NK-92 (cell line): ENCODE data around the gene ZNF66.
"Not testable (repeated sequence)": the region's sequence is repeated elsewhere in the genome, so short reads cannot be mapped to it uniquely, and the experiment has no call there.

ENCODE experiments used
- DNase-seq: peaks from one replicate; lab custom pipeline; 2025; ENCODE audit not compliant: unreplicated experiment; lab: John Stamatoyannopoulos, UW

ZNF66 gene

DNA sequence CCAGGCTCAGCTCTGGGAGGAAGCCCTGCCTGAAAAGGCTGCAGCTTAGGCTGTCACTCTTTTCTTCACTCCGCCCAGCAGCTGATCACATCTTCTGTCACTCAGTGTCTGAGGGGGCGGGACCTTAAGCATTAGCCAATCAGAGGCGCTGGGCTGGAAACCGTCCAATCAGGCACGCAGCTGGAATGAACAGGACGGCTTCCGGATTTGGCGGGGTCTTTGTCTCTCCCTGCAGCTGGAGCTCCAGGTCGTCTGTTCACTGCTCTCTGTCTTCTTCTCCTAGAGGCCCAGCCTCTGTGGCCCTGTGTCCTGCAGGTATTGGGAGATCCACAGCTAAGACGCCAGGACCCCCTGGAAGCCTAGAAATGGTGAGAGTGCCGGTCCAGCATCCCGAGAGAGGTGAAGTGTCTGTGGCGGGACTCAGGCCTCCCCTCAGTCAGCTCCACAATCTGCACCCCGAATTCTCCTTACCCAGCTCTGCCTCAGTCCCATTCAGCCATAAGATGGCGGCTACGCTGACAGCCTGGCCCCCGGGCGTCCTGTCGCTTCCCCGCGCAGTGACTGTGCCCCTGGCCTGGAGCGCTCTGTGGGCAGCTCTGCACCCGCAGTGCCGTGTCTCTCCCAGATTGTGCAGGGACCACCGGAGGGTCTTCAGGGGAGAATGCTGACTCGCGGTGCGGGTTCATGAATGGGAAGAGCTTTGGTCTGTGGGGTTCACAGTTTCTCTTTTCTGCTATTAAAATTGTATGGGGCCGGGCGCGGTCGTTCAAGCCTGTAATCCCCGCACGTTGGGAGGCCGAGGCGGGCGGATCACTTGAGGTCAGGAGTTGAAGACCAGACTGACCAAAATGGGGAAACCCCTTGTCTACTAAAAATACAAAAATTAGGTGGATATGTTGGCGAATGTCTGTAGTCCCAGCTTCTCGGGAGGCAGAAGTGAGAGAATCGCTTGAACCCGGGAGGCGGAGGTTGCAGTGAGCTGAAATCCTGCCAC, at the start of gene ZNF66:
TSS of gene ZNF66 (plus strand) at position 222 of the 994 bp plus-strand sequence. CDS start at position 366, 144 bp downstream.
- DNase-seq: peak; percentile 49

GRCh38 chr19:20750169-20750568, 25.9 kb upstream of the ZNF66 start:
- not testable (repeated sequence) for DNase-seq

DNA sequence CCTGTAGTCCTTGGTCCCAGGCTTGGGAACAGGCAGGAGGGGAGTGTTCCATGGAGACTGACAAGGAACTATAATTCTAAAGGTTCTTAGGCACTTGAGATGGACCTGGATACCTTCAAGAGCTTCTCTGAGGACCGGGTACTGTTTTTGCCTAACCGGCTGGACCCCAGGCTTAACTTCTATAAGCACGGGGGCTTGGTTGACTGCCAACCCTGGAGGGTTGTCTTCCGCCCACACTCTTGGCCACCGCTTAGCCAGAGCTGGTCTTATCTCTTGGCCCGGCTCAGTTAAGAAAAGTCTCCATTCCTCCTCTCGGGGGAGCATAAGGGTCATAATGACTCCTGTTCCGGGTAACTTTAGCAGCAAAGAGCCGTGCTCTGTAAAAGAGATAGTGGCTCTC, 23.8 kb upstream of the ZNF66 start:
- not testable (repeated sequence) for DNase-seq

DNA sequence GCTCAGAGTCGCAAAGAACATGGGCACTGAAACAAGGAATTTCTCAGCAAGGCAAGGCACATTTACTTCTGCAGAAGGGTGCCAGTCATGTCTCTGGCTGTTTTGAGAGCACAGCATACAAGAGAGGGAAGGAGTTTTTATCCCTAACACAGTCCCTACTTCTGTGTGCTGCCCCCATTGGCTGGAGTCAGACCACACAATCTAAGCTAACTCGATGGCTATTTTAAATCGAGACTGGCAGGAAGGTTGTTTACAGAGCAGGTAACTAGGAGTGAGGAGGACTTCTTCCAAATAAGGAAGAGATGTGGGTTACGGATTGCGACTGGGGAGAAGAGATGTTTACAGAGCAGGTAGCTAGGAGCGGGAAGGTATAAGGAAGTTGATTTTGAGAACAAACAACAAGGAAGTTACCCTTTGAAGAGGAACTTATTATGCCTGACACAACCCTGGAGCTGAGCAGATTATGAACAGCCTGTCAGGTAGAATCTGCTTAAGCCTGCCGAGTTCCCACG, 6.8 kb upstream of the ZNF66 start:
- DNase-seq: not testable (repeated sequence)

GRCh38 chr19:20787786-20788185, 11.7 kb downstream of the ZNF66 start:
- no peak for DNase-seq

DNA sequence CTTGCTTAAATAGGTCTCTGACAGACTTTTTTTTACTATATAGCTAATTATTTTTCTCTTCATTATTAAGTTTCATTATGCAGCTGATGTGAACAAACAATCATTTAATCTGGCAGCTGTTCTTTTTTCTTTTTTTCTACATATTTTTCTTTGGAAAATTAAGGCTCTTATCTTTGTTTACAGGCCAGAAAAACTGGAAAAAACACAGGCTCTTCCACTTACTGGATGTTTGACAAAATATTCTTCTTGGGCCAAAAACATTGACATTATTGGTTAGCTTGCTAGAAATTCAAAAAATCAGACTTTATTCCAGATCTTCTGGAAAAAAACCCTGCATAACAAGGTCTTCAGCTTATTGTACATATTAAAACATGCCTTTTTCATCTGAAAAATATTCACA, 15.7 kb downstream of the ZNF66 start:
- DNase-seq: no peak

GRCh38 chr19:20806311-20807262, 30.5 kb downstream of the ZNF66 start:
- DNase-seq: not testable (repeated sequence)

DNA sequence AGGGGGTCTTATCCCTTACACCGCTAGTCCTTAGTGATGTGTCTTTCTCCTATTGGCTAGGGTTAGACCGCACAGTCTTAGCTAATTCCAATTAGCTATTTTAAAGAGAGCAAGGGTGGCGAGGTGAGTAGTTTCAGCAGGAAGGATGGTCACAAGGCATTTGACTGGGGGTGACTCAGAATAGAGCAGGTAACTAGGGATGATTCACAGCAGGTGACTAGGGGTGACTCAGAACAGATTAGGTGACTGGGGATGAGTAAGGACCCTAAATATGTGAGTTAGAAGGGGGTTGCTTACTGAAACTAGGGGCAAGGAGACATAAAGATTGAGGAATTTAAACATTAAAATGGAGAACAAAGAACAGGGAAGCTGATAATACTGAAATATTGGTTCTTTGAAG, 64.3 kb downstream of the ZNF66 start:
- no peak for DNase-seq
